ENCODE data around the gene DMKN. TPM values are rescaled to one million over a fixed set of nuclear protein-coding genes. Genes with fewer than 3 reads are reported as not detected.

Gene DMKN
- total RNA-seq, 1 donor from 2014 or later: 200 TPM

DNA sequence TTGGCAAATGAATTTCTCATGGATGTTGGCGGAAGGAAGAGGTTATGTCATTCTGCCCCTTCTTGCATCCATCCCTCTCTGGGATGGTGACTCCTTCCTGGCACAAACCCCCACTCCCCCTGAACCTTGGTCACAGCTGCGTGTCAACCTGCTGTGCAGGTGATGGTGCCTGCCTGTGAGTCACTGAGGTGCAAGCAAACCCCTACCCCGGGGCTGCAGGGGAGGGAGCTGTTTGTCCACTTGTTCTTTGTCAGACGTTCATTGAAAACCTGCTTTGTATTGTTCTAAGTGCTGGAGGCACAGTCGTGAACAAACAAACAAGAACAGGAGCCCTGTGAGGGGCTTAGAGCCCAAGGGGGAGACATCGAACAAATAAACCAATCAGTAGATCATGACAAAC, 17.8 kb upstream of the DMKN start:
- DNase-seq (ENCODE audit: low read depth): no peak
- TF ChIP-seq, protein P1, sequence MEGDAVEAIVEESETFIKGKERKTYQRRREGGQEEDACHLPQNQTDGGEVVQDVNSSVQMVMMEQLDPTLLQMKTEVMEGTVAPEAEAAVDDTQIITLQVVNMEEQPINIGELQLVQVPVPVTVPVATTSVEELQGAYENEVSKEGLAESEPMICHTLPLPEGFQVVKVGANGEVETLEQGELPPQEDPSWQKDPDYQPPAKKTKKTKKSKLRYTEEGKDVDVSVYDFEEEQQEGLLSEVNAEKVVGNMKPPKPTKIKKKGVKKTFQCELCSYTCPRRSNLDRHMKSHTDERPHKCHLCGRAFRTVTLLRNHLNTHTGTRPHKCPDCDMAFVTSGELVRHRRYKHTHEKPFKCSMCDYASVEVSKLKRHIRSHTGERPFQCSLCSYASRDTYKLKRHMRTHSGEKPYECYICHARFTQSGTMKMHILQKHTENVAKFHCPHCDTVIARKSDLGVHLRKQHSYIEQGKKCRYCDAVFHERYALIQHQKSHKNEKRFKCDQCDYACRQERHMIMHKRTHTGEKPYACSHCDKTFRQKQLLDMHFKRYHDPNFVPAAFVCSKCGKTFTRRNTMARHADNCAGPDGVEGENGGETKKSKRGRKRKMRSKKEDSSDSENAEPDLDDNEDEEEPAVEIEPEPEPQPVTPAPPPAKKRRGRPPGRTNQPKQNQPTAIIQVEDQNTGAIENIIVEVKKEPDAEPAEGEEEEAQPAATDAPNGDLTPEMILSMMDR (conservative IDR thresholded peaks at IDR 0.05; ENCODE audit: low read depth, low read length): no peak
- no peak overlapping the region for H3K4me3 ChIP-seq (ENCODE audit: low read depth, low read length)

DNA sequence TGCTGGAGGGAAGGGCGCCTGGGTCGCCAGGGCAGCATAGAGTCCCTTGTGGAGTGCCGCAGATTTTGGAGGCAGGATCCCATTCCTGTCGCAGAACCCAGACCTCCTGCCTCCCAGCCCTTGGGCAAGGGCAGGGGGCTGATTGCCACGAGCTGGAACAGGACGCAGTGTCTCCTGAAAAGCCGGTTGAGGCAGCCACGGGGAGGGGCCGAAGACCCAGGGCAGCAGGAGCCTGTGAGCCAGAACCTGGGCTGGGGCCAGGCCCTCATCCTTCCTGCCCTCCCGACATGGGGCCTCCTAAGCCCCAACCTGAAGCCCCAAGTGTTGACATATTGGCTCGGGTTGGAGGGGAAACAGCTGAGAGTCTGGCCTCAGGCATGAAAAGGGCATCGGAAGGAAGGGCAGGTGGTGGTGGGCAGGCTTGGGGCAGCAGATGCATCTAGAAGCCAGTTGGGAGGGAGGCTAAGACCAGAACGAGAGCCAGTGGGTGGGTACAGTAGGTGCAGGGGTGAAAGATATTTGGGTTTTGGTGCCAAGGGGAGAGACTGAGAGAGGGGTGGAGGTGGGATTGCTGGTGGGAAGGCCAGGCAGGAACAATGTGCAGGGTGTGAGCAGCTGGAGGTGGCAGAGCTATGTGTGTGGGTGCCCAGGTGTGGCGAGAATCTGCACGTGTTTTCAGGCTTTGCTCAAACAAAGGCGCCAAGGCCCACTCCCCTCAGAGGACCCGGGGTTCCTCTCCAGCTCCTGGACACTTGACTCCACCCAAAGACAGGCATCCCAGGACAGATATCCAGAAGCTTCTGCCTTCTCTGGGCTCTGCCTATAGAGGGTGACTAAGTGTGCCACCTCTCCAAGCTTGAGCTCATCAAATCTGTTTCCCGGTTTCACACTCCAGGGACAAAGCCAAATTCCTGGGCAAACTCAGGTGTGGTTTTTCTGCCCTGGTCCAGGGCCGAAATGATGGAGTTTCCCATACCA, 16.1 kb upstream of the DMKN start:
- TF ChIP-seq, protein P1 (conservative IDR thresholded peaks at IDR 0.05; ENCODE audit: low read depth, low read length): no peak
- no peak overlapping the region for H3K4me3 ChIP-seq (ENCODE audit: low read depth, low read length)
- no peak for DNase-seq (ENCODE audit: low read depth)

DNA sequence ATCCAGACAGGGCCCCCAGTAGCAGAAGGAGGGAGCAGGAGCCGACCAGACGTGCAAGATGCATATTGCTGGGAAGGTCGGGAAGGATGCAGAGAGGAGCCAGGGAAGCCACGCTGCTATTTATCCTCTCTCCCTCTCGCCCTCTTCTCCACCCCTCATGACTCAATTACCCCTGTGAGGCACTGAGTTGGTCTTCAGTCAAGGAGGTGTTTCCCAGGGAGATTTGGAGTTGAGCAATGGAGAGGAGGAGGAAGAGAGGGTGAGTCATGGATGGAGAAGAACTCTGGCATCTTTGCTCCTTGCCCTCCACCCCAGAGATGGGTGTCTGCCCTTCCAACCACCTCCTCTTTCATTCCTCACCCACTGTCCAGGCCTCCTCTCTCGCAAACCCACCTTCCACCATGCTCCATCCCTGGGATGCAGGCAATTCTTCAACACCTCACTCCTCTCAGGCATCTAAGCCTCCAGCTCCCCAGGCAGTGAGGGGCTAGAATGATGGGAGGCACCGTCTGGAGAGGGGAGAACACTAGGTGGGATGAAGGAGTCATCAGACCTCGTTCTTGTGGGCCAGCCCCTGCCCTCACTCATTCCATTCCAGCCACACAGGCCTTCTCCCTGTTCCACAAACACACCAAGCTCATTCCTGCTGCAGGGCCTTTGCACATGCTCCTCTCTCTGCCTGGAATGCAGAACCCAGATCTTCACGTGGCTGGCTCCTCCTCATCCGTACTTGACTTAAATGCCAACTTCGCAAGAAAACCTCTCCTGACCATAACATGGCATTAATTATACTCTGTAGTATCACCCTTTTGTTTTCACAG, 15.0 kb upstream of the DMKN start, which contains the start of gene SBSN:
TSS of gene SBSN (minus strand) at position 94 of the 821 bp plus-strand sequence. CDS start at position 64, 30 bp downstream.
- H3K4me3 ChIP-seq (ENCODE audit: low read depth, low read length): no peak within 1 kb of the TSS
- TF ChIP-seq, protein P1 (conservative IDR thresholded peaks at IDR 0.05; ENCODE audit: low read depth, low read length): no peak
- DNase-seq (ENCODE audit: low read depth): no peak

DNA sequence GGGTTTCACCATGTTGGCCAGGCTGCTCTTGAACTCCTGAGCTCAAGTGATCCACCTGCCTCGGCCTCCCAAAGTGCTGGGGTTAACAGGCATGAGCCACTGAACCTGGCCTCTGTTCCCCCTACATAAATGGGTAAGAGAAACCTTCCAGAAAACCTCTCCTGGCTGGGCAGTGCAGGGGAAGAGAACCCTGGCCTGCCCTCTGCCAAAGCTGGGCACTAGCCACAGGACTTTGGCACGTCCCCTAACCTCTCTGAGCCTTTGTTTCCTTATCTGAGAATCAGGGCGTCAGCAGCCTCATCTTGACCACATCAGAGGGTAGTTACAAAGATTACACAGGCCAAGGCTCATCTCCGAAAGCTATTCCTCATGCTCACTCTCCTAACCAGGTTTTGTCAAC, 12.4 kb upstream of the DMKN start:
- TF ChIP-seq, protein P1 (conservative IDR thresholded peaks at IDR 0.05; ENCODE audit: low read depth, low read length): no peak
- no peak overlapping the region for H3K4me3 ChIP-seq (ENCODE audit: low read depth, low read length)
- no peak for DNase-seq (ENCODE audit: low read depth)

DNA sequence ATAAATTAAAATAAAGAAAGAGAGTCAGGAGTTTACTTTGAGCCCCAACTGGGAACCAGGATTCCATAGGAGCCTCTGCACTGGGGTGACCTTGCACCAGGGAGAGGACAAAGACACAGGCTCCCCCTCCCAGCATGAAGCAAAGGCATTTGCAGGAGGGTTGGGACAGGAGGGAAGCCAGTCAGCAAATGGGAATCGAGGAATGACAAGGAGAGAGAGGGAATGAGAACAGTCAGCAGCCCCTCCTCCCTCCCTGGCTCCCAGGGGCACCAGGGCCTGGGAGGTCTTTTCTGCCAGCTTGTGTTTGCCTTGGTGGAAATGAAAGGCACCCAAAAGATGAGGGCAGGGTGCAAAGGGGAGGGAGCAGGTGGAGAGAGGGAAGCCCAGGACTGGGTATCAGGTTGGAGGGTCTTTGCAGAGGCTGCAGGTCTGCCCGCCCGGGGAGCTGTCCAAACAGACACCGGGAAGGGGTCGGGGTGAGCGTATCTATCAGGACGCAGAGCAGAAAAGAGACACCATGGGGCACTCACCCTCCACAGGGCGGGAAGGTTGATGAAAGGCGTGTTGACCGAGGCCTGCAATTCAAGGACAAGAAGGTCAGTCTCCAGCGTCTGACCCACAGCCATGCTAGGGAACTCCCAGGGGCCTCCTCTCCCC, 10.9 kb upstream of the DMKN start:
- H3K4me3 ChIP-seq (ENCODE audit: low read depth, low read length): no peak overlapping the region
- TF ChIP-seq, protein P1 (conservative IDR thresholded peaks at IDR 0.05; ENCODE audit: low read depth, low read length): no peak
- no peak for DNase-seq (ENCODE audit: low read depth)

DNA sequence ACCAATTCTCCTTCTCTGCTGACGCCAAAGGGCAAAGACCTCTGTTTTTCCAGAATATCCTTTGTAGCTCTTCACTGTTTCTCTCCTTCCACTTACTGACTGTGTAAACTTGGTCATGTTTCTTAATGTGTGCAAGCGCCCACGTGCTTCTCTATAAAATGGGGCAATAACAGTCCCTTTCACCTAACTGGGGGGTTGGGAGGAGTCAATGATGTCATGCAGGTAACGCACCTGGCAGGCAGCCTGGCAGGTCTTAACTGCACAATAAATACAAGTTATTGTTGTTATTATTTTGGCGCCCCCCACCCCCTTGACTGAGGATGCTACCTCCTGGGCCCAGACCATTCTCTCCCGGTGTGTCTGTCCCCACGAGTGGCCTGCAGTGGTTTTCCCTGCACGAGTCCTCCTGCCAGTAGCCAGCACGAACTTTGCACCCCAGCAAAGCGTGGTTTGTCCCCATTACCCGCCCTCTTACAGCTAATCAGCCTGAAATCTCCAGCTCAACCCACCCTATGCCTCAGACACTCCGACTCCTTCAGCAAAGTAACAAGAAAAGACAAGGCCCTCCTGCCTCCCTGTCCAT, 9.4 kb upstream of the DMKN start:
- TF ChIP-seq, protein P1 (conservative IDR thresholded peaks at IDR 0.05; ENCODE audit: low read depth, low read length): no peak
- DNase-seq (ENCODE audit: low read depth): no peak
- no peak overlapping the region for H3K4me3 ChIP-seq (ENCODE audit: low read depth, low read length)

Measured in epithelial cell of proximal tubule (primary cell).